ENCODE measurements around the gene CTDSP1.
A peak's percentile ranks its signal among the peaks of the same experiment; 100 is the strongest.

The CTDSP1 gene, protein sequence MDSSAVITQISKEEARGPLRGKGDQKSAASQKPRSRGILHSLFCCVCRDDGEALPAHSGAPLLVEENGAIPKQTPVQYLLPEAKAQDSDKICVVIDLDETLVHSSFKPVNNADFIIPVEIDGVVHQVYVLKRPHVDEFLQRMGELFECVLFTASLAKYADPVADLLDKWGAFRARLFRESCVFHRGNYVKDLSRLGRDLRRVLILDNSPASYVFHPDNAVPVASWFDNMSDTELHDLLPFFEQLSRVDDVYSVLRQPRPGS

GRCh38 chr2:218399391-218400166 is at the start of gene CTDSP1:
Gene CTDSP1 (plus strand): TSS chr2:218399868. CDS start chr2:218400091, 223 bp downstream.
- peak; percentile 77 to 89 (median 84) for DNase-seq (ENCODE audit: low read depth in 2 of 3, low spot score in 2 of 3)

- no peak for DNase-seq (ENCODE audit: low read depth in 2 of 3, low spot score in 2 of 3)
Observed at GRCh38 chr2:218354045-218354444, 45.6 kb upstream of the CTDSP1 start.

GRCh38 chr2:218354850-218355443 is 44.7 kb upstream of the CTDSP1 start:
- DNase-seq (ENCODE audit: low read depth in 2 of 3, low spot score in 2 of 3) = no peak

DNA sequence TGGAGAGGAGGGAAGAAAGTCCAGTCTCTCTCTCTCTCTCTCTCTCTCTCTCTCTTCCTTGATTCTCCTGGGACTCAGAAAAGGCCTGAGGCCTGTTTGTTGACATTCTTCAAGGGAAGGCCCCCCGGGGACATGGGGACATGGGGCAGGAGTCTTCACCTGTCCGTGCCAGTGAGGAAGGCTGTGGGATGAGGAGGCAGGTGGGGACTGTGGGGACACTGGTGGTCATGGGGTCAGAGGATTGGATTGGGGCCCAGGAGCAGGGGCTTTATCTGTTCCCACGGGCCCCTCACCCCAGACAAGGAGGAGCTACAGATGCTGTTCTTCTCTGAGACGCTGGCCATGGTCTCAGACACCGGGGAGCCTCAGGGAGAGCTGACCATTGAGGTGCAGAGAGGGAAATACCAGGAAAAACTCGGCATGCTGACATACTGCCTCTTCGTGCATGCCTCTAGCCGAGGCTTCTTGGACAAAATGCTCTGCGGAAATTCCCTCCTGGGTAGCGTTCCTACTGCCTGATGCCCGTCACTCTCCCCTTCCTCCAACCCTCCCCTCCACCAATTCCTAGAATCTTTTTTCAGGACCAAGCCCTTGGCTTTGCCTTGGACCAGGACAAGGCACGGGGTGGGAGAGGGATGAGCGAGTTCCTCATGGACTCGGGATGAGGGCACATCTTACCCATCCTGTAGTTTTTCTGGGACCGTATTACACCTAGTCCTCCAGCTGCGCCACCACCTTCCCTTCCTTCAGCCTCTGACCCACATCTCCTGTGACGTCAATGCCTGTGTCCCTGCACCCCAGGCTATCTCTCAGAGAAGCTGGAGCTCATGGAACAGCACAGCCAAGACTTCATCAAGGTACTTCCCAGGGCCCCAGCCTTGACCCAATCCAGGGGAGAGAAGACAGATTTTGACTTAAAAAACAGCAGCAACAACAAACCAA is 42.2 kb upstream of the CTDSP1 start:
- no peak for DNase-seq (ENCODE audit: low read depth in 2 of 3, low spot score in 2 of 3)

- no peak for DNase-seq (ENCODE audit: low read depth in 2 of 3, low spot score in 2 of 3)
Observed at GRCh38 chr2:218360453-218360852, 39.2 kb upstream of the CTDSP1 start.

DNA sequence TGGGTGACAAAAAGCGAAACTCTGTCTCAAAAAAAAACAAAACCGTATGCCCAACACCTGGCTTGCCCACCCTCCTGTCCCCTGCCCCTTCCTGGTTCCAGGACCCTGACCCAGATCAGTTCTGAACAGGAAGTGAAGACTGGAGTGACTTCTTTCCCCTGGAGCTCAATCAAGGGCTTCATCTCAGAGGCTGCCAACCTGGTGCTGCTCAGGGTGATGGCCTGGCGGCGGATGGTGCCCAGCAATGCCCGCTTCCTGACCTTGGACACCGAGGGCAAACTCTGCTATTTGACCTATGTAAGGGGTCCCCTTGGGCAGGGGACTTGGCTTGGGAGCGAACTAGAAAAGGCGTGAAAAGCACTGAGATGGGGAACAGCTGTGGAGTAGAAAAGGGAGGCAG is 37.1 kb upstream of the CTDSP1 start:
- no peak for DNase-seq (ENCODE audit: low read depth in 2 of 3, low spot score in 2 of 3)

DNA sequence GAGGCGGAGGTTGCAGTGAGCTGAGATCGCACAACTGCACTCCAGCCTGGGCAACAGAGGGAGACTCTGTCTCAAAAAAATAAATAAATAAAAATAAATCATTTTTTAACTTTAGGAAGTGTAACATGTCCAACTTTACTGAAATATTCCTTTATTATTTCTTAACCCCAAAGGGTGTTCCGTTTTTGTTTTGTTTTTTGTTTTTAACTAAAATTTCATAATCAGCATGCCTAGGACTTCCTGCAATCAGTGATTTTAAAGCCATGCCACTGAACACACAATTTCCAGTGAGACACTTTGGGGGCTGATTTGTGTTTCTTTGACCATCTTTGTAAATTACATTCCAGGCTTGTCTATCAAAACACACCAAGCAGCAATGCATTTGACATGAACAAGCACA is 35.9 kb upstream of the CTDSP1 start:
- DNase-seq (ENCODE audit: low read depth in 2 of 3, low spot score in 2 of 3) = no peak

GRCh38 chr2:218364196-218364595 is 35.5 kb upstream of the CTDSP1 start:
- no peak for DNase-seq (ENCODE audit: low read depth in 2 of 3, low spot score in 2 of 3)

DNA sequence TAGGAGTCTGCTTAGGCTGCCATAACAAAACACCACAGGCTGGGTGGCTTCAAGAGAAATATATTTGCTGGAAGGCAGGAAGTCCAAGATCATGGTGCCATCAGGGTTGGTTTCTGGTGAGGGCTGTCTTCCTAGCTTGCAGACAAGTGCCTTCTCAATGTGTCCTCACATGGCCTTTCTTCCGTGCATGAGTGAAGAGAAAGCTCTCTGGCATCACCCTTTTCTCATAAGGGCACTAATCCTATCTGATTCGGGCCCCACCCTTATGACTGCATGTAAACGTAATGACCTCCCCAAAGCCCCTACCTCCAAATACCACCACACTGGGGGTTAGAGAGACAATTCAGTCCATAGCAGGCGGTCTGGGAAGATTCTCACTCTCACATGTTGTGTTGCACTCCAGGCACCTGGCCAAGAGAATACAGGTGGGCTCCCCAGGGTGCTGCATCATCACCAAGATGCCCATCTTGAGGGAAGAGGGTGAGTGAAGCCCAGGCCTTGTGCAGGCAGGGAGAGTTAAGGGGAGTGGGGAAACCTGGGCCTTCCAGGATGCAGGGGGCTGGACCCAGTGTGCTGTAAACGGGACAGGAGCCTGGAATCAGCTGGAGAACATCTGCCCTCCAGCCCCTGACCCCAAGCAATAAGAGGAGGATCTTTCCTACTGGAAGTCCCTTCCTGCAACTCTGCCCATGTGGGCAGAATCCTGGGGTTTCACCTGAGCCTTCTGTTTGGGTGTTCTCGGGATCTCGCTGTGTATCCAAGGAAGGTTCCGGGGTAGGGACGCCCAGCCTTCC is 32.9 kb upstream of the CTDSP1 start:
- DNase-seq (ENCODE audit: low read depth in 2 of 3, low spot score in 2 of 3) = no peak

GRCh38 chr2:218367415-218368149 is 32.1 kb upstream of the CTDSP1 start:
- peak; percentile 30 to 62 (median 60) for DNase-seq (ENCODE audit: low read depth in 2 of 3, low spot score in 2 of 3)

DNA sequence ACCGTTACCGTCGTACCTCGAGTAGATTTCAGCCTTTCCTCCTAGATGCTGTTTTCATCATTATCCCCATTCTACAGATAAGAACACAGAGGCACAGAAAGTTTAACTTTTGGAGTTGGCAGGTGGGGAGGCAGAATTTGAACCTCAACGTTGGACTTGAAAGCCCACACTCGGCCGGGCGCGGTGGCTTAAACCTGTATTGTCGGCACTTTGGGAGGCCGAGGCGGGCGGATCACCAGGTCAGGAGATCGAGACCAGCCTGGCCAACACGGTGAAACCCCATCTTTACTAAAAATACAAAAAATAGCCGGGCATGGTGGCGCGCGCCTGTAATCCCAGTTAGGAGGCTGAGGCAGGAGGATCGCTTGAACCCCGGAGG is 31.5 kb upstream of the CTDSP1 start:
- DNase-seq (ENCODE audit: low read depth in 2 of 3, low spot score in 2 of 3) = no peak

GRCh38 chr2:218368621-218369153 is 31.0 kb upstream of the CTDSP1 start:
- no peak for DNase-seq (ENCODE audit: low read depth in 2 of 3, low spot score in 2 of 3)

GRCh38 chr2:218369330-218369729 is 30.3 kb upstream of the CTDSP1 start:
- DNase-seq (ENCODE audit: low read depth in 2 of 3, low spot score in 2 of 3) = no peak

GRCh38 chr2:218370410-218371063 is 29.1 kb upstream of the CTDSP1 start:
- no peak for DNase-seq (ENCODE audit: low read depth in 2 of 3, low spot score in 2 of 3)

DNA sequence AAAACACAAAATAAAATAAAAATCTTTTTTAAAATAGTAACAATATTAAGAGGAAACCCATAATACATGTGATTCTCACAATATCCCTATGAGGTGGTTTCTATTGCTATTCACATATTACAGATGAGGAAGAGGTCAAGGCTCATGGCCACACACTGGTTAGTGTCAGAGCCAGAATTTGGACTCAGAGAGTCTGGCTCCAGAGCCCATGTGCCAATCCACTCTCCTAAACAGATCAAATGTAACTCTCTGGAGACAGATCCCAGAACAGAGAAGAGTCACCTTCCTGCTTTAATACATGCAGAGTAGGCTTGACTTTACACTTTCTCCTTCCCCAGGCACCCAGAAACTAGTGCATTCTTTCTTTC is 27.7 kb upstream of the CTDSP1 start:
- no peak for DNase-seq (ENCODE audit: low read depth in 2 of 3, low spot score in 2 of 3)

DNA sequence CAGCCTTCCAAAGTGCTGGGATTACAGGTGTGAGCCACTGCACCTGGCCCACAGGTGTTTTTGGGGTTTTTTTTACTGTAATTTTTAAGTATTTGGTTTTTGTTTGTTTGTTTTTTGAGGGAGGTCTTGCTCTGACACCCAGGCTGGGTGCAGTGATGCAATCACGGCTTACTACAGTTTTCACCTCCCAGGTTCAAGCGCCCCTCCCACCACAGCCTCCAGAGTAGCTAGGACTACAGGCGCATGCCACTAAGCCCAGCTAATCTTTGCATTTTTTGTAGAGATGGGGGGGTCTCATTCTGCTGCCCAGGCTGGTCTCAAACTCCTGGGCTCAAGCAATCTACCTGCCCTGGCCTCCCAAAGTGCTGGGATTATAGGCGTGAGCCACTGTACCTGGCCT is 24.9 kb upstream of the CTDSP1 start:
- DNase-seq (ENCODE audit: low read depth in 2 of 3, low spot score in 2 of 3) = no peak

GRCh38 chr2:218375212-218375611 is 24.5 kb upstream of the CTDSP1 start:
- DNase-seq (ENCODE audit: low read depth in 2 of 3, low spot score in 2 of 3) = no peak

- no peak for DNase-seq (ENCODE audit: low read depth in 2 of 3, low spot score in 2 of 3)
Observed at GRCh38 chr2:218378053-218378452, 21.6 kb upstream of the CTDSP1 start.

DNA sequence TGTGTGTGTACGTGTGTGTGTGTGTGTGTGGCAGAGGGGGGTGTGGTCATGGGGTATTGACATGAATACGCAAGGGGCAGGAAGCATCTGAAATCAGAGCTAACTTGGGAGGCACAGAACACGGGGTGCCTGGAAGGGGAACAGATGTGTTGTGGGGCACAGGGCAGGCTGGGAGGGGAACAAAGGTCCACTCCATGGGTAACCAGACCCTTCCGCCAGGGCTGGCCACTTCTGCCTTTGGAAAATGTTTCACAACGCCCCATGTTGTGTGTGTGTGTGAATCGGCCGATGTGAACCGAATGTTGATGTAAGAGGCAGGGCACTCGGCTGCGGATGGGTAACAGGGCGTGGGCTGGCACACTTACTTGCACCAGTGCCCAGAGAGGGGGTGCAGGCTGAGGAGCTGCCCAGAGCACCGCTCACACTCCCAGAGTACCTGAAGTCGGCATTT is 17.7 kb upstream of the CTDSP1 start, which contains the start of gene SLC11A1:
Gene SLC11A1 (plus strand): TSS at position 358 of the 451 bp plus-strand sequence. CDS start 96 bp downstream, outside the sequence.
- DNase-seq (ENCODE audit: low read depth in 2 of 3, low spot score in 2 of 3) = no peak

All from activated CD8-positive, alpha-beta memory T cell treated with anti-CD3 and anti-CD28 coated beads for 48 hours (primary cell).